Measurements from ENCODE around the gene AMY2B. TPM values are rescaled to one million over a fixed set of nuclear protein-coding genes. Genes with fewer than 3 reads are reported as not detected.

Gene AMY2B
- total and polyA plus RNA-seq, 2 of the 4 experiments (the other 2 are of a cell fraction), result 0.72 to 1.7 TPM

DNA sequence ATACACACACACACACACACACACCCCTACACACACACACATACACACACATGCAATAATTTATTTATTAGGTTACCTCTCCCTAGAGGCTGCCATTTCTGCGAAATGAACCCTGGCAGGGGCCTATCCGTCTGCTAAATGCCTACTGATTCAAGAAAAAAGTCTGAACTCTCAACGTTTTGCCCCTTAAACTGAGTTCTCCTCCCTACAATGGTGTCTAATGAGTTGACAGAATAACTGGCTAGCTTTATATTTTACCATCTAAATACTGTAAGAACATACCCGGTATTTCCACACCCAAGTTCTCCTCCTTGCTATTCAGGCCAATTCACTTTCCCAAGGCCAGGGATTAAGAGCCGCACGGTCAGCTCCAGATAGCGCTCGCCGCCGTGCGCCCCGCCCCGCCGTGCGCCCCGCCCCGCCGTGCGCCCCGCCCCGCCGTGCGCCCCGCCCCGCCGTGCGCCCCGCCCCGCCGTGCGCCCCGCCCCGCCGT is 46.2 kb upstream of the AMY2B start:
- Histone ChIP-seq H4K5ac (ENCODE audit: low read depth, low read length) (no peak overlapping the region), H3K4me3 (ENCODE audit: insufficient read depth, low read depth, low read length) (peak overlapping the region; percentile 34; the same call in 1 of the 2 replicates), H3K27ac (ENCODE audit: insufficient read depth, low read length) (no peak overlapping the region), H2AFZ (replicated peaks; ENCODE audit: low read length, poor library complexity) (no peak overlapping the region), H4K91ac (ENCODE audit: insufficient read depth, low read depth, low read length) (no peak overlapping the region), H2BK120ac (ENCODE audit: low read depth, low read length) (no peak overlapping the region), H3K56ac (ENCODE audit: extremely low read depth, insufficient read depth, low read length) (no peak overlapping the region), H2AK9ac (replicated peaks; ENCODE audit: low read depth, low read length, poor library complexity) (no peak overlapping the region), H3K23ac (ENCODE audit: low read depth, low read length) (no peak overlapping the region), H3K4me1 (ENCODE audit: control insufficient read depth, insufficient read depth, low read length) (0 out of 2 replicates have a peak, but pooled peaks cover 2% of the 10 kb centered on the region), H3K18ac (ENCODE audit: low read depth, low read length) (no peak overlapping the region), H3K27me3 (ENCODE audit: control insufficient read depth, insufficient read depth, low read length) (no peaks in the 10 kb centered on the region), H3K9me3 (ENCODE audit: control insufficient read depth, insufficient read depth, low read length) (no peaks in the 10 kb centered on the region), H3K14ac (replicated peaks; ENCODE audit: low read depth, low read length) (no peak overlapping the region), H3K9ac (ENCODE audit: low read depth, low read length) (peak overlapping the region; percentile 33; the same call in 1 of the 2 replicates), H3K4ac (ENCODE audit: low read depth, low read length) (no peak overlapping the region), H3K4me2 (ENCODE audit: low read depth, low read length) (peak overlapping the region; percentile 65), H3K36me3 (ENCODE audit: control insufficient read depth, insufficient read depth, low read length) (peaks cover 3% of the 10 kb centered on the region; the same call in 1 of the 2 replicates), H2BK20ac (ENCODE audit: low read depth, low read length) (no peak overlapping the region), H2AK5ac (ENCODE audit: low read depth, low read length) (no peak overlapping the region), H3K9me1 (ENCODE audit: insufficient read depth, low read length) (no peaks in the 10 kb centered on the region), H2BK15ac (ENCODE audit: low read depth, low read length) (no peak overlapping the region), H2BK5ac (ENCODE audit: low read depth, low read length, poor library complexity, severe bottlenecking) (peak overlapping the region; percentile 17), H3K79me1 (ENCODE audit: low read depth in 1 of 2, low read length in 2 of 2) (peaks cover 5 to 14% of the 10 kb centered on the region in 2 experiments; a peak in 3 of 4 replicates), H4K20me1 (ENCODE audit: insufficient read depth, low read length) (no peaks in the 10 kb centered on the region), H4K8ac (ENCODE audit: low read depth in 2 of 2, low read length in 2 of 2) (peak overlapping the region in 1 of 2 experiments; percentile 100; a peak in 1 of 4 replicates)
- dilution Hi-C loops (cut with HindIII; ENCODE audit: low sequenced_read_pairs, unreplicated experiment), result no loop called here
- DNase-seq (peak; percentile 38), ATAC-seq (ENCODE audit: low read depth) (no peak; the same call in 1 of the 2 replicates)
- no TSS peak for BruUV-seq (replicated peaks)
- intact Hi-C loops (cut with micrococcal nuclease), result no loop called here
- ChIA-PET POLR2A (ENCODE audit: unreplicated experiment) (no interaction called here), CTCF (interaction anchor here (0.5 to 0.9 kb wide), 4 partner anchors 8 to 528 kb away, joined by 3 read pairs; no protein-coding TSS in a partner anchor)
- in situ Hi-C loops (cut with MboI; ENCODE audit: low sequenced_read_pairs), result no loop called here
- no peak for TF ChIP-seq MAFK (IDR thresholded peaks at IDR 0.05; ENCODE audit: low read depth, low read length)
- 0% methylated on average over 1 of the region's 34 CpGs; no CpG with 5 or more reads in 1 of the 2 experiments for WGBS, 2 experiments (ENCODE audit: extremely low coverage in 2 of 2, insufficient read length in 1 of 2)

Data from IMR-90 (cell line).